Measurements from ENCODE around the gene GCK.
"Not testable (repeated sequence)": the region's sequence is repeated elsewhere in the genome, so short reads cannot be mapped to it uniquely, and the experiment has no call there.

The GCK gene

DNA sequence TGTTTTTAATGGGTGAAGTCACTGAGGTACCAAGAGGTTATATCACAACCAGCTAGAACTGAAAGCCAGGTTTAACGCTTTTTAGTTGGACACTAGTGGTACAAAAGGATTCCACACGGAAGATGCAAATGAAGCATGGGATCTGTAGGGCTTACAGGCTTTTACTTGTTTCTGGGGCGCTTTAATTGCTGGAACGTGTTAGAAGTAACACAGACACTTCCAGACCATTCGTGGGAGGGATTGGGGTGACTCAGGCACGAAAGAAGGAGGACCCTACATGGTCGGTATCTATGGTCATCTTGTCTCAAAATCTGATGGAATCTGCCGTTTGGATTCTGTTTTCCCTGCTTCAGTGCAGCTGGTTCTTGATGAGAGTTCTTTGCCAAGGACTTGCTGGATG is 12.6 kb upstream of the GCK start:
- peak; percentile 28 for DNase-seq (ENCODE audit: low spot score)

- peak; percentile 98 for DNase-seq (ENCODE audit: low spot score)
These were observed 11.6 kb upstream of the GCK start, which contains the start of gene YKT6 for GRCh38 chr7:44200699-44201461. Gene YKT6 (plus strand): TSS chr7:44200978. CDS start chr7:44201136, 158 bp downstream.

- not testable (repeated sequence) for DNase-seq (ENCODE audit: low spot score)
These were observed 10.9 kb upstream of the GCK start for GRCh38 chr7:44200163-44200562.

DNA sequence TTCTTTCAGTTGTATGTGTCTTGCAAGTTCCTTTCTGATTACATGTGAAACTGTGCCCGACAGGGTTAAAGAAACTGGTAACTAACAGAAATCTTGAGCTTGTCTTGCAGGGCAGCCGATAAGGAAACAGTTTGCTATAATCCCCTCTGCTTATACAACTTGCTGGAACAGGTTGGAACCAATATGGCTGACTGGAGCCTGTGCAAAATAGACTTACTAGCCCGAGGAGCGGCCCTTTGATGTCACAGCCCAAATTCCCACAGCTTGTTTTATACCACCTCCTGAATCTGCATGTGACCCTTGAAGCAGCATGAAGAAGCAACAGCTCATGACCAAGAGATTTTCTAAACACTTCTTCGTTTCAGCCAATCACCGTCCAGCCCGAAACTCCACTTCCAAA is 8.2 kb upstream of the GCK start:
- no peak for DNase-seq (ENCODE audit: low spot score)

- peak; percentile 77 for DNase-seq (ENCODE audit: low spot score)
These were observed 7.2 kb upstream of the GCK start for GRCh38 chr7:44196450-44196872.

DNA sequence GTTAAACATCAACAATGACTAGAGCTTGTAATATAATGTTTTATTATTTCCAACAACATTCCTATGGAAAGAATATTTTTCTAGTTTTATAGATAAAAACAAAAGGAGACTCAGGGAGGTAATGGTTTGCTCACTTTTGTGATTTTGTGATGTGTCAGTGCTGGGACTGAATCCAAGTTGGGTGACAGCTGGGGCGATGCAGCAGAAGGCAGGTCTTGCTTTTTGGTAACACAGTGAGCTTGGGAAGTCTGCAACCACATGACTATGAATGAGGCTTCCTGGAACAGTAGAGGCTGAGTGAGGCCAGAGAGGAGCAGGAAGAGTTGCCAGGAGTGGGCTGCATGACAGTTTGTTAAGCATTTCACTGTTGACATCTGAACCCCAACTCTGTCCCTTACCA is 6.7 kb upstream of the GCK start:
- no peak for DNase-seq (ENCODE audit: low spot score)

DNA sequence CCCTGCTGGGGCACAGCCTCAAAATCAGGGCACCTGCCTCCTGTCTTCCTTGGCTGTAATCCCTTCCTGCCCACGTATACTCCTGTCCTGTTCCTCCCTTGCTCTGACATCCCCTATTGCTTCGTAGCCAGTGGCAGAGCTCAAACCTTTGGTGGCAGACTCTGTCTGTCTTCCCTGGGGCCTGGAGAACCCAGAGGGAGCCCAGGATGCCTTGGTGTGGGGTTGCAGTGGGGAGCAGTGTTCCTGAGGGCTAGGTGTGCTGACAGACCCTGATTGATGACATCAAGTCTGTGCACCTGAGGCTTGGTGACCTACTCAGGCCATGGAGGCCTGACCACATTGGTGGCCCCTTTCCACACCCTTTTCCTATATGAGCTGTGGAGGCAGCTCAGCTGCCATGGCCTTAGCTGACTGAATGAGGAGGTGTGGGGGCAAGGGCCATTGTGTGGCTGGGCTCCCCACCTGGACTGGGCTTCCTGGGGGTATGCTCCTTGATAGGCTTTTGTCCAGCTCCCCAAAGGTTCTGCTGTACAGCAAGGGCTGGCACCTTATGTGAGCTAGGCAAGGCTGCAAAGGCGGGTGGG is 5.4 kb upstream of the GCK start:
- no peak for DNase-seq (ENCODE audit: low spot score)

DNA sequence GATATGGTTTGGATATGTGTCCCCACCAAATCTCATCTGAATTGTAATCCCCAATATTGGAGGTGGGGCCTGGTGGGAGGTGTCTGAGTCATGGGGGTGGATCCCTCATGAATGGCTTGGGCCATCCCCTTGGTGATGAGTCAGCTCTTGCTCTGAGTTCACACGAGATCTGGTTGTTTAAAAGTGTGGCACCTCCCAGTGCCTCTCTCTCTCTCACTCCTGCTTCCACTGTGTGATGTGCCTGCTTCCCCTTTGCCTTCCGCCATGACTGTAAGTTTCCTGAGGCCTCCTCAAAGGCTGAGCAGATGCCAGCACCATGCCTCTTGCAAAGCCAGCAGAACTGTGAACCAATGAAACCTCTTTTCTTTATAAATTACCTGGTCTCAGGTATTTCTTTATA is 4.8 kb upstream of the GCK start:
- no peak for DNase-seq (ENCODE audit: low spot score)

DNA sequence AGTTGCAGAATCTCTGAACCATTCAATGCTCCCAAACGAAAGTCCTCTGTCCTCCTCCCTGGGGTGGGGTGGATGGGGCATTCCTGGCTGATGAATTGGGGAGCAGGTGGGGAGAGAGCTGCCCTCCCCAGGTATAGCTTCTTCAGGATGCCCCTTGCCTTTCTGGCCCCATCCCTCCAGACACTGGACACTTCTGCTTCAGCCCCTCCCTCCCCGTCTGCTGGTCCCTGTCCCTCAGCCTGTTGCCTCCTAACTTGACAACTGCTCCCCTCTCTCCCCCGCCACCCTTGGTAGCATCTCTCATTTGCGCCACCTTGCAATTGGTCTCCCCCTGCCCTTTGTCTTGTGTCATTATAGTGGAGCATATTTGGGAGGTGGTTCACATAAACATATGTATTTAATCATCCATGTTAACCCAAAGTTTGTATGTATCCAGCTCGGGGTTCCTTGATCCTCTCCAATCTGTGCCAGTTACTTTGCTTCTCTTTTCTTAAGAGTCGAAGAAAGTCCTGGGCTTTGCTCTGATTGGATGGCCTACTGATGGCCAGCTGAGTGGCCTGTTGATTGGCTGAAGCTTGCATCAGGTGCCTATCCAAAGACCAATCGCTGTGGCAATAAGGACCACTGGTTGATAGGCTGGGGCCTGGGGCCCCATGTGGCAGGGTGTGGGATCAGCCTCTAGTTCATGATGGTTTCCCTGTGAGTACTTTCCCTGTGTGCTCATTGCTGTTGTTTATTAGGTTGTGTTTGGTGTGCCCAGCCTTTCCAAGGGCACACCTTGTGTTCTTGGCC is 4.0 kb upstream of the GCK start:
- DNase-seq (ENCODE audit: low spot score) = no peak

DNA sequence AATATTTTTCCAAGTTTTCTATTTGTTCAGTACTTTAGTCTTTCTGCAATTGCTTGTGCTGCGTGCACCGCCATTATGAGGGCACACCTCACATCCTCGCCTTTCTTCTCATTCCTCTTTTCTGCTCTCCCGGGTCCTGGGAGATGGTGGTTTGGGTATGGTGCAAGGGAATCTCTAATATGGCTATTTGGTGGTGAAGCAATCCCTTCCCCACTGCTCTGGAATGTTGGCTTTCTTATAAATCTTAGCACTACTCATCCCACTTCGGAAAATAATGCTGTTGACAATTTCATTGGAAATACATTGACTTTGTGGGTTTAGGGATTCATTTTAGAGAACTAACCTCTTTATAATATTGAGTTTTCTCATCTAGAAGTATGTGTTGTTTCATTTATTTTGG is 1.9 kb upstream of the GCK start:
- DNase-seq (ENCODE audit: low spot score) = no peak

DNA sequence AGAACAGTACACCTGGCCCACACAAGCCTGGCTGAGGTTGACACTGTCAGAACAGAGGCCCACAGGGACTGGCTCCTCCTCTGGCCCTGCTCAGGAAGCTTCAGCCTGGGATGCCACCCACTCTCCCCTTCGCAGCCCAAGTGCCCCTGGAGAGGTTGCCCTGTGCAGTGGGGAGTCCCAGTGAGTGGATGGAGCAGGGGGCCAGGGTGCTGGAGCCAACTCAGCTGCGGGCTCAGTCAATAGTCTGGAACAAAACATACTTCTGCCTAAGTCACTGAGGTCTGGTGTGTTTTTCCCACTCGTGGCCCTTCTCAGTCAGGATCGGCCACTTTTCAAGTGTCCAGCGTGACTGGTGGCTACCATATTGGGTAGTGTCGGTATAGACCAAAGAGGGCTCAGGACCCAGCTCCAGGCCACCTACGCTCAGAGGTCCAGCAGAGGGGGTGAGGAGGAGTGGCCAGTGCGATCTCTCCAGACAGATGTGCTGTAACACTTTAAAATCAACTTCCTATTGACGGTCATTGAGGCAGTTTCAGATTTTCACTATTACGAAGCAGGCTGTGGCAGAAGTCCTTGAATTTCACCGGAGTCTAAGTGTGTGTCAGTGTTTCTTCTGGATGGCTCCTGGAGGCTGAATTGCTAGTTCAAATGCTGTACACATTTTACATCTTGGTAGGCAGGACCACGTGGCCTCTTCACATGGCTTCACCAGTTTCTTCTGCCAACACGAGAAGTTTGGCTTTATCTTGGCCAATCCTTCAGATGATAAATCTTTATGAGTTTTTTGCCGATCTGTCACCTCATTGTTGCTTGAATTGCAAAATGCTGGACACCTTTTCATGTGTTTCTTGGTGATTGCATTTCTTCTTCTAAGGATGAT is 994 bp upstream of the GCK start:
- no peak for DNase-seq (ENCODE audit: low spot score)

- no peak for DNase-seq (ENCODE audit: low spot score)
These were observed 586 bp downstream of the GCK start for GRCh38 chr7:44188480-44189225.

DNA sequence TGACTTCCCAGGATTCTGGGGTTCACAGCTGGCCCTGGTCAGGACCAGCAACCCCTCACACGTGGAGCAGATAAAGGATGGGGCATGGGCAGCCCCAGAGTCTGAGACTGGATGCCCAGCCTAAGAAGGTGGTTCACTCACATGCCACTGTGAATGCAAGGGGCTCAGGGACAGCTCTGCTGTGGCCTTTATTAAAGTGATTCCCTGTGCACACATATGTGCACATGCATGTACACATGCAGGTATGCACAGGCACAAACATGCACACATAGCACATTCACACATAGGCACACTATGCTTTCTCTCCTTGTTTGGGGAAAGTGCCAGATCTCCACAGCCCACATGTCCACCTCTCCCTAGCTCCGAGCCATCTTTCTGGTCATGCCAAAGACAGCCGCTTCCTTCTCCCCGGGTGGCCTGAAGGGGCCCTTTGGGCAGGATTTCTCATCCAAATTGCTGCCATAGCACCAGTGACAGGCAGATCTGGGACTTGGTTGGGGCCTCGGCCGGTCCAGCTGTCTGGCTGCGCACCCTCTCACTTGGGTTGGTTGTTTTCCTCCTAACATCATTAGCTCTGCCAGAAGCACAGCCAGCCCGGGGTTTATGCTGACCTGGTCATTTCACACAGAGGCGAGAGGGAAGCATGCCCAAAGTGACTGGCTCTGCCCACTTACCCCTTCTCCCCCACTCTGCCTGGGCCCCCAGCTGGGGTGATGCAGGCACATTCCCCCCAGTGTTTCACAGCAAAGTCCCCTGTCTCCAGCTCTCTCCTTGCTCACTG is 1.4 kb downstream of the GCK start:
- no peak for DNase-seq (ENCODE audit: low spot score)

DNA sequence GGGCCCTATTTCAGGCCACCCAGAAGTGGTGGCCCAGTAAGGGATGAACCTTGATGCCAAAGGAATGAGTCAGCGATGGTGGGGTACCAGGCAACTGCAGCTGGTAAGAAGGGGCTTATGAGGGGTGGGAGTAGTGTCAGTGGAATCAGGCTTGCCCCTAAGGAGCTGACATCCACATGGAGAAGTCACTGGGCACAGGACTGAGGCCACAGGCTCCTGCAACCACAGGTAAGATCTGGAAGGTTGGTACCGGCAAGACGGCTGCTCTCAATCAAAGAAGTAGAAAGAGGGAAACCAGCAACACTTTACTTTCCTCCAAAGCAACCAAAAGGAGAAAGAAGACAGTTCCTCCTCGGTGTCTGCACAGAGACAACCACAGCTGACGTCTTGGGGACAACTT is 2.5 kb downstream of the GCK start:
- DNase-seq (ENCODE audit: low spot score) = no peak

GRCh38 chr7:44185729-44186128 is 3.5 kb downstream of the GCK start:
- DNase-seq (ENCODE audit: low spot score) = no peak

GRCh38 chr7:44184873-44185446 is 4.3 kb downstream of the GCK start:
- no peak for DNase-seq (ENCODE audit: low spot score)

- peak; percentile 77 for DNase-seq (ENCODE audit: low spot score)
These were observed 4.9 kb downstream of the GCK start for GRCh38 chr7:44184206-44184872.

- no peak for DNase-seq (ENCODE audit: low spot score)
These were observed 5.9 kb downstream of the GCK start for GRCh38 chr7:44183386-44183785.

DNA sequence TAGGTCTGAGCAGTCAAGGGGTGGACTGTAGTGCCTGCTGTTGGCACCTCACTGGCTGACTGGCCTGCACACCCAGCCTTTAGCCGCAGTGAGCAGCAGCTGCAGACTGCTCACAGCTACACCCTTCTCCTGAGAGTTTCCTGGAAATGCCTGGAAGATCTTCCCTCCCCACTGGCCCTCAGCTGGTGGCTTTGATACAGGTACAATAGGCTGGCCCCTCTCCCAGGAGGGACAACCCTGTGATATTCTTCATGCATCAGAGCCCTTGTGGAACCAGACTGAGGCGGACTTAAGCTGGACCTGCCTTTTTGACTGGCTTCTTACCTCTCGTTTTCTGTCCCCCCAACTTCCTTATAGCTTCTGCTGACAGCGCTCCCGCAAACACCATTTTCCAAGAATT is 6.4 kb downstream of the GCK start:
- no peak for DNase-seq (ENCODE audit: low spot score)

DNA sequence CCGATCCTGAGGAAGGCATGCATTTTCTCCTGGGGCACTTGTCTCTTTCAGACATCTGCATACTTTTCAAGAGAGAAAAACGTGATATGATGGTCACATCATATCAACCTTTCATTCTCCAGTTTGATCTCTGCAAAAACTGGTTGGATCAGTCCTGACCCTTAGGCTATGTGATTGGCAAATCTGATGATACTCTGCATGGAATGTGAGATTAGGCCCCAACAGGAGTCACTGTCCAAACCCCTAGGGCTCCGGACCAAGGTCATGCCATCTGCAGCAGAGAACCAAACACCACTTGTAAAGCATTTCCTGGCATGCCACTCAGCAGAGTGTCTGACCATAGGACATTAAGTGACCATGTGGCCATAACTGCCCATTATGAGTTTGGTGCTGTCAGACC is 8.6 kb downstream of the GCK start:
- DNase-seq (ENCODE audit: low spot score) = no peak

All from AG08396 (cell line).